Body of pancreas (tissue), 4 donors: Measurements from ENCODE around the gene ELOF1.

Source experiments
- CTCF ChIP-seq, 7 experiments: fragments of 450-650 bp in 4 of 7; fragments of 200-600 bp in 3 of 7; sonication (generic) in 3 of 7; IDR thresholded peaks; one replicate each; pipeline ENCODE4 v1.5.1; 2016 to 2019; ENCODE audit warnings: antibody characterized with exemption in 7 of 7
- POLR2A ChIP-seq, 3 donors: fragments of 450-650 bp; IDR thresholded peaks; one replicate each; pipeline ENCODE4 v1.6.1; 2016; ENCODE audit warnings: antibody characterized with exemption in 3 of 3, mild to moderate bottlenecking in 2 of 3

DNA sequence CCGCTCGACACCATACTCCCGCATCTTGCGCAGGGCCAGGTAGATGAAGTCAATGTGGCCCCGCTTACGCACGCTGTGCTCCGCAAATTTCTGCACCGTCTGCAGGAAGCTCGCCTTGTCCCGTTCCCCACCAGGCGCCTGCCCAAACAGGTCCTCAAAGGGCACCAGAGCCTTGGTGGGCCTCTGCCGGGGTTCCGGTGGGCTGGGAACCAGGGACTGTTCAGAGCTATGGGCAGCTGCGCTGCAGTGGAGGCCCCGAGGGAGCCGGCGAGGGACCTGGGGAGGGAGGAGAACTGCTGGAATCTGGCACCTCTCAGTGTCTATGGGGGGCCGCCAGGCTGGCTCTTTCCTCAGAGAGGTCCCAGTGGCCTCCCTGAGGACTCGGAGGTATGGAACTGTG is 45.1 kb downstream of the ELOF1 start:
- TF ChIP-seq CTCF (IDR thresholded peaks at IDR 0.05): no peak
- no peak for TF ChIP-seq POLR2A (IDR thresholded peaks at IDR 0.05)
